ENCODE results near the gene RGL1. TPM values are rescaled to one million over a fixed set of nuclear protein-coding genes. Genes with fewer than 3 reads are reported as not detected.

RGL1 gene
- total and polyA plus RNA-seq, 2 experiments from 2014 or later: 22.8 to 24.1 TPM

DNA sequence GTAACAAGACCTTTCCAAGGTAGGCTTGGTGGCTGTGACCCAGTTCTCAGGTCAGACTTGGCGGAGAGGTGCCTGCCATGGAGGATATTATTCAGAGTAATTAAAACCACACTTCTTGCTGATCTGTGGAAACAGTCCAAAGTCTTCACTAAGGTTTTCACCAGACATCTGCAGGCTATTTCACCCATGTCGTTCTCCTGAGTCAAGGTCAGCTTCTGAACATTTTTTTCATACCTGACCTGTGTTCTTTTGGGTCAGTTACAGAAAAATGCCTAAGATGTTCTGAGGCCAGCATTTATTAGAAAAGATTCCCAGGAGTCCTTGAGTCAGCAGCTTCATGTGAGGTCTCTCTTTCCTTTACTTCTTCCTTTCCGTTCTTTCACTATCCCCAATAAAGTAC lies 54.9 kb downstream of the RGL1 start:
- H3K27ac ChIP-seq: no peak overlapping the region
- H3K9me3 ChIP-seq (ENCODE audit: low read depth): no peaks in the 10 kb centered on the region
- no peaks in the 10 kb centered on the region for H3K36me3 ChIP-seq
- H3K4me3 ChIP-seq: no peak overlapping the region
- no peak for DNase-seq (ENCODE audit: low read depth in 1 of 2, low spot score in 1 of 2)
- peaks cover 11% of the 10 kb centered on the region for H3K4me1 ChIP-seq (ENCODE audit: low read depth)
- H3K27me3 ChIP-seq: no peaks in the 10 kb centered on the region
- TF ChIP-seq, protein P1, sequence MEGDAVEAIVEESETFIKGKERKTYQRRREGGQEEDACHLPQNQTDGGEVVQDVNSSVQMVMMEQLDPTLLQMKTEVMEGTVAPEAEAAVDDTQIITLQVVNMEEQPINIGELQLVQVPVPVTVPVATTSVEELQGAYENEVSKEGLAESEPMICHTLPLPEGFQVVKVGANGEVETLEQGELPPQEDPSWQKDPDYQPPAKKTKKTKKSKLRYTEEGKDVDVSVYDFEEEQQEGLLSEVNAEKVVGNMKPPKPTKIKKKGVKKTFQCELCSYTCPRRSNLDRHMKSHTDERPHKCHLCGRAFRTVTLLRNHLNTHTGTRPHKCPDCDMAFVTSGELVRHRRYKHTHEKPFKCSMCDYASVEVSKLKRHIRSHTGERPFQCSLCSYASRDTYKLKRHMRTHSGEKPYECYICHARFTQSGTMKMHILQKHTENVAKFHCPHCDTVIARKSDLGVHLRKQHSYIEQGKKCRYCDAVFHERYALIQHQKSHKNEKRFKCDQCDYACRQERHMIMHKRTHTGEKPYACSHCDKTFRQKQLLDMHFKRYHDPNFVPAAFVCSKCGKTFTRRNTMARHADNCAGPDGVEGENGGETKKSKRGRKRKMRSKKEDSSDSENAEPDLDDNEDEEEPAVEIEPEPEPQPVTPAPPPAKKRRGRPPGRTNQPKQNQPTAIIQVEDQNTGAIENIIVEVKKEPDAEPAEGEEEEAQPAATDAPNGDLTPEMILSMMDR (IDR thresholded peaks at IDR 0.05; ENCODE audit: low read depth, low read length): no peak

DNA sequence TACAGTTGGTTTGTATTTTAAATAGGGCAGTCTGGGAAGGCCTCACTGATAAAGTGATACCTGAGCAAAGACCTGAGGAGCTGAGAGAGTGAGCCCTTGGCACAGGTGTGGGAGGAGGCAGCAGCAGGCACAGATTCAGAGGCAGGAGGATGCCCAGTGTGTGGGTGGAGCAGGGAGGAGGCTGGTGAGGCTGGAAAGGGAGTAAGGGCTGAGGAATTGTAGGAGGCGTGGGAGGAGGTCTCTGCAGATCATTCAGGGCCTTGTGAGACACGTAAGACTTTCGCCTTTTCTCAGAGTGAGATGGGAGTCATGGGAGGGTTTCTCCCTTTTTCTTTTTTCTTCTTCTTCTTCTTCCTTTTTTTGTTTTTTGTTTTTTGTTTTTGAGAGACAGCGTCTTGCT lies 58.0 kb downstream of the RGL1 start:
- Histone ChIP-seq H3K36me3 (peaks cover 3% of the 10 kb centered on the region), H3K4me1 (ENCODE audit: low read depth) (peaks cover 11% of the 10 kb centered on the region), H3K4me3 (no peak overlapping the region), H3K9me3 (ENCODE audit: low read depth) (no peaks in the 10 kb centered on the region), H3K27ac (no peak overlapping the region), H3K27me3 (no peaks in the 10 kb centered on the region)
- TF ChIP-seq, protein P1 (IDR thresholded peaks at IDR 0.05; ENCODE audit: low read depth, low read length): no peak
- no peak for DNase-seq (ENCODE audit: low read depth in 1 of 2, low spot score in 1 of 2)

DNA sequence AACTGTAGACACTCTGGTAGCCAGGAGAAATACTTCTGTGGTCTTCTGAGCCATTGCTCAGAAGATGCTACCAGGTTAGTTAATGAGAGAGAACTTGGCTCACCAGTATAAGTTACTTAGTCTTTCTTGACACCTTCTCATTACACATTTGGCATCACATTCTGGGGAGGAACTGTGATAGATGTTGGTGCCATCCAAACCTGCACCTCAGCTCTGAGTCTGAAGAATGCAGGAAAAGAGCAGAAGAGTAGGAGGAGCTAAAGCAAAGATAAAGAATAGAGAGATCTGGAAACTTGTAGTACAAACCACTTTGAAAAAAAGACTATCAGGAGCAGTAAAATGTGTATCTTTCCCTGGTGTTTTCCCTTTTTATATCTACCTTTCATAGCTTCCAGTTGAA lies 58.9 kb downstream of the RGL1 start:
- peaks cover 7% of the 10 kb centered on the region for H3K4me1 ChIP-seq (ENCODE audit: low read depth)
- DNase-seq (ENCODE audit: low read depth in 1 of 2, low spot score in 1 of 2): no peak
- H3K27ac ChIP-seq: no peak overlapping the region
- TF ChIP-seq, protein P1 (IDR thresholded peaks at IDR 0.05; ENCODE audit: low read depth, low read length): no peak
- H3K27me3 ChIP-seq: no peaks in the 10 kb centered on the region
- no peak overlapping the region for H3K4me3 ChIP-seq
- H3K9me3 ChIP-seq (ENCODE audit: low read depth): no peaks in the 10 kb centered on the region
- peaks cover 3% of the 10 kb centered on the region for H3K36me3 ChIP-seq

GRCh38 chr1:183864611-183865010 lies 59.7 kb downstream of the RGL1 start:
- Histone ChIP-seq H3K27me3 (no peaks in the 10 kb centered on the region), H3K27ac (no peak overlapping the region), H3K9me3 (ENCODE audit: low read depth) (no peaks in the 10 kb centered on the region), H3K4me1 (ENCODE audit: low read depth) (no peaks in the 10 kb centered on the region), H3K4me3 (no peak overlapping the region), H3K36me3 (peaks cover 3% of the 10 kb centered on the region)
- DNase-seq (ENCODE audit: low read depth in 1 of 2, low spot score in 1 of 2): no peak
- TF ChIP-seq, protein P1 (IDR thresholded peaks at IDR 0.05; ENCODE audit: low read depth, low read length): no peak

DNA sequence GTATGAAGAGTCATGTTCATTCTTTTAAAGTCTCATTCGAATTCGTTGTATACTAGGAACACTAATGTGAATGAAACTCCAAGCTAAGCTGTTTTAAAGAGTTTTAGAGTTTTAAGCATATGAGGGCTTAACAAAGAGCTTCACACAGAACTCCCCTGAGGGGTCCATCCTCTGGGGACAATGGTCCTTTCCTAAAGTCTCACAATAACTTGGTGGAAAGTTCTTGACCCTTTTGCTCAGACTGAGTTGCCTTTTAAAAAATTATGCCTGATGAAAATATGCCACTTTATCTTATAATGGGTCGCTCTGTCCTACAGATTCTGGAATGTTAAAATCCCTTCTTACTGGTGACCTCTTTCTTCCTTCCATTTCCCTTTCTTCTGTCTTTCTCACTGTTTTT lies 64.3 kb downstream of the RGL1 start:
- Histone ChIP-seq H3K27ac (no peak overlapping the region), H3K36me3 (peaks cover 3% of the 10 kb centered on the region), H3K4me3 (no peak overlapping the region), H3K27me3 (no peaks in the 10 kb centered on the region), H3K9me3 (ENCODE audit: low read depth) (no peaks in the 10 kb centered on the region), H3K4me1 (ENCODE audit: low read depth) (peaks cover 25% of the 10 kb centered on the region)
- TF ChIP-seq, protein P1 (IDR thresholded peaks at IDR 0.05; ENCODE audit: low read depth, low read length): no peak
- no peak for DNase-seq (ENCODE audit: low read depth in 1 of 2, low spot score in 1 of 2)

- Histone ChIP-seq H3K4me1 (ENCODE audit: low read depth) (peaks cover 30% of the 10 kb centered on the region), H3K36me3 (peaks cover 3% of the 10 kb centered on the region), H3K4me3 (no peak overlapping the region), H3K9me3 (ENCODE audit: low read depth) (no peaks in the 10 kb centered on the region), H3K27ac (no peak overlapping the region), H3K27me3 (no peaks in the 10 kb centered on the region)
- DNase-seq (ENCODE audit: low read depth in 1 of 2, low spot score in 1 of 2): no peak
- TF ChIP-seq, protein P1 (IDR thresholded peaks at IDR 0.05; ENCODE audit: low read depth, low read length): no peak
Observed at GRCh38 chr1:183869664-183870063, 64.7 kb downstream of the RGL1 start.
